Parathyroid adenoma (tissue), 2 donors: Measurements from ENCODE around the gene COL18A1.
"Not testable (repeated sequence)": the region's sequence is repeated elsewhere in the genome, so short reads cannot be mapped to it uniquely, and the experiment has no call there.

Source experiments
- H2AFZ ChIP-seq: fragments of 300-600 bp; sonication (generic); one replicate; pipeline ENCODE4 v1.7.0; 2017; ENCODE audit warnings: antibody characterized with exemption, mild to moderate bottlenecking
- H3K27ac ChIP-seq: fragments of 300-600 bp; sonication (generic); one replicate; pipeline ENCODE4 v1.7.0; 2017
- H3K27me3 ChIP-seq: fragments of 300-600 bp; sonication (generic); one replicate; pipeline ENCODE4 v1.7.0; 2017; ENCODE audit warnings: low read length; ENCODE audit not compliant: control insufficient read depth, insufficient read depth
- H3K36me3 ChIP-seq: fragments of 300-600 bp; sonication (generic); one replicate; pipeline ENCODE4 v1.7.0; 2017; ENCODE audit warnings: low read length; ENCODE audit not compliant: control insufficient read depth, insufficient read depth
- H3K4me1 ChIP-seq: fragments of 300-600 bp; sonication (generic); one replicate; pipeline ENCODE4 v1.7.0; 2017; ENCODE audit warnings: control low read depth
- H3K4me2 ChIP-seq: fragments of 300-600 bp; sonication (generic); one replicate; pipeline ENCODE4 v1.7.0; 2017; ENCODE audit warnings: low read length
- H3K4me3 ChIP-seq: fragments of 300-600 bp; sonication (generic); one replicate; pipeline ENCODE4 v1.7.0; 2017; ENCODE audit warnings: low read depth, low read length
- H3K79me2 ChIP-seq: fragments of 300-600 bp; sonication (generic); one replicate; pipeline ENCODE4 v1.7.0; 2017; ENCODE audit warnings: control low read depth
- H3K9ac ChIP-seq: fragments of 300-600 bp; sonication (generic); one replicate; pipeline ENCODE4 v1.7.0; 2017; ENCODE audit warnings: mild to moderate bottlenecking
- H3K9me3 ChIP-seq: fragments of 300-600 bp; sonication (generic); one replicate; pipeline ENCODE4 v1.7.0; 2017; ENCODE audit warnings: low read length; ENCODE audit not compliant: control insufficient read depth
- TF ChIP-seq, protein P1 (sequence below): fragments of 300-600 bp; sonication (generic); IDR thresholded peaks from one replicate; pipeline ENCODE4 v1.7.0; 2017; ENCODE audit warnings: antibody characterized with exemption, mild to moderate bottlenecking
- donor health status: primary hyperparathyroidism.

The COL18A1 gene

DNA sequence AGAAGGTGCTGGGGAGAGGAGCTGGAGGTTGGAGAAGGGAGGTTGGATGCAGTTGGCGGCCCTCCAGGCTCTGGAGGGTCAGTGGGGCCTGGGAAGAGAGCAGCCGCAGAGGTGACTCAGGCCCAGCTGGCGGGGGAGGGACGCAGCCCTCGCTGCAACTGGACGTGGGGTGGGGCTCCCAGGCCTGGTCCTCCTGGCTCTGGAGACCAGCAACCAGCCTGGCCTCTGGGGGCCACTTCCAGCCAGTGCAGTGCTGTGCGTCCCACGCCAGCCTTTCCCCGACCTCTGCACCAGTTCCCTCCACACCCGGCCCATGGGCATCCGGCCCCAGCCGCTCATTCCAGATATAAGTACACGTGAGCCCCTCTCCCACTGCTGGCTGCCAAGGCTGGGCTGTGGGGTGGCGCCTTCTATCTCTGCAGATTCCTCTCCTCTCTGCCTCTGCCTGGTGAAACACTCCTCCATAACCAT is 38.0 kb upstream of the COL18A1 start:
- no peaks in the 10 kb centered on the region for H3K36me3 ChIP-seq
- TF ChIP-seq, protein P1, sequence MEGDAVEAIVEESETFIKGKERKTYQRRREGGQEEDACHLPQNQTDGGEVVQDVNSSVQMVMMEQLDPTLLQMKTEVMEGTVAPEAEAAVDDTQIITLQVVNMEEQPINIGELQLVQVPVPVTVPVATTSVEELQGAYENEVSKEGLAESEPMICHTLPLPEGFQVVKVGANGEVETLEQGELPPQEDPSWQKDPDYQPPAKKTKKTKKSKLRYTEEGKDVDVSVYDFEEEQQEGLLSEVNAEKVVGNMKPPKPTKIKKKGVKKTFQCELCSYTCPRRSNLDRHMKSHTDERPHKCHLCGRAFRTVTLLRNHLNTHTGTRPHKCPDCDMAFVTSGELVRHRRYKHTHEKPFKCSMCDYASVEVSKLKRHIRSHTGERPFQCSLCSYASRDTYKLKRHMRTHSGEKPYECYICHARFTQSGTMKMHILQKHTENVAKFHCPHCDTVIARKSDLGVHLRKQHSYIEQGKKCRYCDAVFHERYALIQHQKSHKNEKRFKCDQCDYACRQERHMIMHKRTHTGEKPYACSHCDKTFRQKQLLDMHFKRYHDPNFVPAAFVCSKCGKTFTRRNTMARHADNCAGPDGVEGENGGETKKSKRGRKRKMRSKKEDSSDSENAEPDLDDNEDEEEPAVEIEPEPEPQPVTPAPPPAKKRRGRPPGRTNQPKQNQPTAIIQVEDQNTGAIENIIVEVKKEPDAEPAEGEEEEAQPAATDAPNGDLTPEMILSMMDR, result no peak
- no peak overlapping the region for H3K27ac ChIP-seq
- H3K4me2 ChIP-seq, result no peak overlapping the region
- no peaks in the 10 kb centered on the region for H3K79me2 ChIP-seq
- H3K4me1 ChIP-seq, result no peaks in the 10 kb centered on the region
- H3K27me3 ChIP-seq, result no peaks in the 10 kb centered on the region
- no peaks in the 10 kb centered on the region for H3K9me3 ChIP-seq
- H3K9ac ChIP-seq, result no peak overlapping the region
- H3K4me3 ChIP-seq, result no peak overlapping the region
- H2AFZ ChIP-seq, result no peak overlapping the region

DNA sequence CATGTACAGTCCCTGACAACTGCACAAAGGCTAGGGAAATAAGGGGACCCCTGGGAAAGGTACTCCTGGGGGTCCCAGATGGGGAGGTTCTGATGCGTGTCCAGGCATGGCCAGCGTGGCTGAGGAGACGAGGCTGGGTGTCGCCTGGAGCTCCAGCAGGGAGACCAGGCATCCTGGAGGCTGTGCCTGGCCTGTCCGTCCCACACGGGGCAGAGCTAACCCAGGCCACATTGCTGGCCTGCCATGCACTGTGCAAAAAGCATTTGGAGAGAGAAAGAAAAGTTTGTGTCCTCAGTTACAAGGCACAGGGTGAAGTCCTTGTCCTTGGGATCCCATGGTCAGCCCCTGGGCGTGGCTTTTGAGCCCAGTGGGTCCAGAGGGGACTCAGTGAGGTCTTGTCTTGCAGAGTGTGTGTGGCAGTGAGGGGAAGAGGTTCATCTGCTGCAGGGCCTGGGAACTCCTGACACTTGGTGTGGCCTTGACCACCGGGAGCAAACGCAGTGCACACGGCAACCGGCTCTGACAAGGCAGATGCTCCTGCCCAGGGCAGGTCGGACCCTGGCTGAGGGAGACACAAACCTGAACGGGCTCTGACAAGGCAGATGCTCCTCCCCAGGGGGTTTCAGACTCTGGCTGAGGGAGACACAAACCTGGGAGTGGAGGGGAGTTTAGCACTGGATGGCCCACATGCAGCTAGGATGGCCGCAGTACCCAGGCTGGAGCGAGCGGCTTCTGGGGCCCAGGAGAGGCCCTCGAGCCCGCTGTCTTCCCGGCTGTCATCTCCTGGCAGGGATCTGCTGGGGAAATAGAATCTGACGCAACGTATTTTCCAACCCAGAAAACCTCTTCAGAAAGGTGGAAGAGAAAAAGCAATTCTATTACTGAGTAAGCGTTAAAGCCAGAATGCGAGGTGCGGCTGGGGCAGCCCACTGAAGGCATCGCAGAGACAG is 37.3 kb upstream of the COL18A1 start:
- no peaks in the 10 kb centered on the region for H3K27me3 ChIP-seq
- H3K9me3 ChIP-seq, result no peaks in the 10 kb centered on the region
- H3K4me2 ChIP-seq, result no peak overlapping the region
- no peaks in the 10 kb centered on the region for H3K4me1 ChIP-seq
- TF ChIP-seq, protein P1, result no peak
- no peaks in the 10 kb centered on the region for H3K36me3 ChIP-seq
- no peak overlapping the region for H3K9ac ChIP-seq
- no peak overlapping the region for H3K27ac ChIP-seq
- no peaks in the 10 kb centered on the region for H3K79me2 ChIP-seq
- H3K4me3 ChIP-seq, result no peak overlapping the region
- H2AFZ ChIP-seq, result no peak overlapping the region

DNA sequence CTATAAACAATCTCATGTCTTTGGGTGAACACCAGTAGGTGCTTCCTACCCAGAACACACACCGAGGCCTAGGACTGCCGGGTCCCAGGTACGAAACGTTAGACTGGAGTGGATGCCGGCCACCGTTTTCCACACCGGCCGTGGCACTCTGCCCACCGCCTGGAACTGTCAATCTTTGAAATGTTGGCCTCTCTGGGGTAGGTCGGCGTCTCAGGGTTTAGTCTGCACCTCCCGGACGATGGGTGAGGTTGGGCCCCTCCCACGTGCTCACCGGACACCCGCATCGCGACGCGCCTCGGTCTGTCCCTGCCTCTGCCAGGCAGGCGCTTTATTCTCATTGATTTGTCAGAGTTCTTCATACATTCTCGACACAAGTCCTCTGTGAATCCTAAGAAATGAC is 35.9 kb upstream of the COL18A1 start:
- H3K36me3 ChIP-seq, H3K9me3 ChIP-seq, H3K4me1 ChIP-seq, H3K4me2 ChIP-seq, H3K79me2 ChIP-seq, H3K4me3 ChIP-seq, H3K27me3 ChIP-seq, H2AFZ ChIP-seq, H3K9ac ChIP-seq, H3K27ac ChIP-seq: not testable (repeated sequence)

DNA sequence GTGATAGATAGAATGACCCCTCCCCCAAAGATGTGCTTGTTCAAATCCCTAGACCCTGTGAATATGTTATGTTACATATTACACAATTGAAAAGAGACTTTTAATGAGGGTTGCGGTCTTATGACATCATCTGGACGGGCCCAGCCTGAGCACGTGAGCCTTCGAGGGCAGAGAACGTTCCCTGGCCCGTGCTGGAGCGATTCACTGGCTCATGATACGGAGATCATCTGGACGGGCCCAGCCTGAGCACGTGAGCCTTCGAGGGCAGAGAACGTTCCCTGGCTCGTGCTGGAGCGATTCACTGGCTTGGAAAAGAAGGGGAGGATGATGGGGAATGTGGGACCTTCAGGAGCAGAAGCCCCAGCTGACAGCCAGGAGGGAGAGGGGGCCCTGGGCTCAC is 34.4 kb upstream of the COL18A1 start:
- H2AFZ ChIP-seq, result no peak overlapping the region
- no peaks in the 10 kb centered on the region for H3K4me1 ChIP-seq

DNA sequence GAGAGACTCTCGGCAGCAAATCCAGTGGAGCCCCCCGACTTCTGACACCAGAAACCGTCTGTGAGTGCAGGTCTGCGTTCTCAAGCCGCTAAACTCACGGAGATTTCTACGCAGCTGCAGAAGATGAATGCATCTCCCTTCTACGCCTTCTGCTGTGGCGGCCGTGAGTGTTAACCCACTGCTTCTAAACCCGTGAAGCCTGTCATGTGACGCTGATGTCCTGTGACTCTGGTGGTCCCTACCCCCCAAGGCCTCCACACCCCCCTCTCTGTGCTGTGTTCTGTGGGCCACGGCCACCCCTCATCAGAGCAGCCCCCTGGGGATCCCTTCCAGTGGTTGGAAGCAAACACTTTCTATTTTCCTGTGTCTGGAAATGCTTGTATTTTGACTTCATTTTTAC is 33.9 kb upstream of the COL18A1 start:
- Histone ChIP-seq H3K4me1 (no peaks in the 10 kb centered on the region), H2AFZ (no peak overlapping the region), H3K9ac (no peak overlapping the region), H3K79me2 (no peaks in the 10 kb centered on the region), H3K4me3 (no peak overlapping the region), H3K27me3 (no peaks in the 10 kb centered on the region), H3K9me3 (no peaks in the 10 kb centered on the region), H3K36me3 (no peaks in the 10 kb centered on the region), H3K27ac (no peak overlapping the region), H3K4me2 (no peak overlapping the region)
- TF ChIP-seq, protein P1, result no peak

More for the DNA sequence above, 34.4 kb upstream of the COL18A1 start:
- H3K27me3 ChIP-seq, result no peaks in the 10 kb centered on the region
- TF ChIP-seq, protein P1, result no peak
- H3K9me3 ChIP-seq, result no peaks in the 10 kb centered on the region
- no peak overlapping the region for H3K4me3 ChIP-seq
- H3K27ac ChIP-seq, result no peak overlapping the region
- H3K36me3 ChIP-seq, result no peaks in the 10 kb centered on the region
- no peaks in the 10 kb centered on the region for H3K79me2 ChIP-seq
- no peak overlapping the region for H3K9ac ChIP-seq
- no peak overlapping the region for H3K4me2 ChIP-seq
